Measurements from ENCODE around the gene LGR4.
A peak's percentile ranks its signal among the peaks of the same experiment; 100 is the strongest.
"Not testable (repeated sequence)": the region's sequence is repeated elsewhere in the genome, so short reads cannot be mapped to it uniquely, and the experiment has no call there.

The LGR4 gene

GRCh38 chr11:27472398-27473016 is at the start of gene LGR4:
Gene LGR4, minus strand, starts transcription at chr11:27472790. Its CDS starts 488 bp downstream, at chr11:27472302.
- peak; percentile 86 for DNase-seq (ENCODE audit: low read depth)

DNA sequence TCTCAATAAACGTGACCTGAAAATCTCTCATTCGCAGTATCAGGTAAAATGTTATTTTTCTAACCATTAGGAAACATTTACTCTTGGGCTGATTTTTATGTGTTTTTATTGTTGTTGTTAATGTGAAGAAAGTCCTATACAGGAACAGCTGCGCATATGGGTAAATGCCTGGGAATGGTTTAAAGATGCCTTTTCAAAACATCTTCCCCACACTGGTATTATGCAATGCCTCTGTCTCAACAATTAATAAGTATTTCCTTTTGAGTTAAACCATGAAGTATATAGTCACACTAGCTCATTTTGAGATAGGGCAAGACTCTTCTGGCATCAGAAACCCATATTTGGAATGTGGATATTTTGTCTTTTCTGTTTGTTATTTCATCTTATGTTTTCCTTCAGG is 47.6 kb upstream of the LGR4 start:
- no peak for DNase-seq (ENCODE audit: low read depth)

DNA sequence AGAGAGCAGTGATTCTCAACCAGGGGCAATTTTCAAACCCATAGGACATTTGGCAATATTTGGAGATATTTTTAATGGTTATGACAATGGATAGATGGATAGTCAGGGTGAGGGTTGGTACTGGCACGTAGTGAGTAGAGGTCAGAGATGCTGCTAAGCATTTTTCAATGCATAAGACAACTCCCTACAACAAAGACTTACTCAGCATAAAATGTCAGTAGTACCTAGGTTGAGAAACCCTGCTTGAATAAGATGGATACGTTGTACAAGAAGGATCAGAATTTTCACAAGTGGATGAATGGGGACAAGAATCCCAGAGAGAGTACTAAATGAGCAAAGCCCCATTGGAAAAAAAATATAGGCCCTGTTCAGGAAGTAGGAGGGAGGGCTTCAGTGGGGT is 45.9 kb upstream of the LGR4 start:
- no peak for DNase-seq (ENCODE audit: low read depth)

DNA sequence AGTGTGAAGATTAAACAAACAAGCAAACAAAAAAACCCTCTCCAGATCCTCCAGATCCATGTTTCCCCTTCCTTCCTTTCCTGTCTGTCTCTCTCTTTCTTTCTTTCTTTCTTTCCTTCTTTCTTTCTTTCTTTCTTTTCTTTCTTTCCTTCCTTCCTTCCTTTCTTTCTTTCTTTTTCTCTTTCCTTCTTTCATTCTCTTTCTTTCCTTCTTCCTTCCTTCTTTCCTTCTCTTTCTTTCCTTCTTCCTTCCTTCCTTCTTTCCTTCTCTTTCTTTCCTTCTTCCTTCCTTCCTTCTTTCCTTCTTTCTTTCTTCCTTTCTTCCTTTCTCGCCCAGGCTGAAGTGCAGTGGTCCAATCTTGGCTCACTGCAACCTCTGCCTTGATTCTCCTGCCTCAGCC is 44.9 kb upstream of the LGR4 start:
- DNase-seq (ENCODE audit: low read depth), result not testable (repeated sequence)

DNA sequence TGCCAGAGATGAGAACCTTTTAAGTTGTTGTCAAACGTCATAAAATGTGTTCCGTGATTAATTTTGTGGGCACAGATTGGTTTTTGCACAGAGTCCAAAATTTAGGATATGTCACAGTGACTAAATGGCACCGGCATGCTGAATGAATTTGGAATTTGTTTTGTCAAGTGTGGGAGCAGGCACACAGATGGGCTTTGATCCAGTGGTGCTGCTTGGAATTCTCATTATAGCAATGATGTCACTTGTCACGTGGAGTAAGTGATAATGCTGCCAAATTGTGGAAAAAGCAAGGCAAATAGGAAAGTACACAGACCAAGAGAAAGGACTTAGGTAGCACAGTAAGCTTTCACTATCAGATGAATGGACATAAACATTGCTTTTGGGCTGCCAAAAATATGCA is 42.0 kb upstream of the LGR4 start:
- no peak for DNase-seq (ENCODE audit: low read depth)

GRCh38 chr11:27514076-27514475 is 41.5 kb upstream of the LGR4 start:
- no peak for DNase-seq (ENCODE audit: low read depth)

DNA sequence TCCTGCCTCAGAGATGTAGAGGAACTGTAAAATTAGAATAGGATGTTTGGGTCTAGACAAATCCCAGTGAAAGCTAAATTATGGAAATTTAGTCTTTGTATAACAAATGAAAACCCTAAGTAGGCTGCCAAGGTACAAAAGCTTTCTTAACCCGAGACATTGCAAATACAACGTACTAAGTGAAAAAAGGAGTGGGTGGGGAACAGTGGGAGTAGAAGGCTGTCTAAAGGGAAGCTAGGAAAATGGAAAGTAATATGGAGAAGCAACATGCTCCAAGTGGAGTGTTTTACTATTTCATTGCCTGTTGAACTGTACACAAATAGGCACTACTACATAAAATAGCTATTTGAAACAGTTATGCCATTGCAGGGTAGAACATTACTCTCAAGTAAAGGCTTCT is 40.8 kb upstream of the LGR4 start:
- DNase-seq (ENCODE audit: low read depth), result no peak

DNA sequence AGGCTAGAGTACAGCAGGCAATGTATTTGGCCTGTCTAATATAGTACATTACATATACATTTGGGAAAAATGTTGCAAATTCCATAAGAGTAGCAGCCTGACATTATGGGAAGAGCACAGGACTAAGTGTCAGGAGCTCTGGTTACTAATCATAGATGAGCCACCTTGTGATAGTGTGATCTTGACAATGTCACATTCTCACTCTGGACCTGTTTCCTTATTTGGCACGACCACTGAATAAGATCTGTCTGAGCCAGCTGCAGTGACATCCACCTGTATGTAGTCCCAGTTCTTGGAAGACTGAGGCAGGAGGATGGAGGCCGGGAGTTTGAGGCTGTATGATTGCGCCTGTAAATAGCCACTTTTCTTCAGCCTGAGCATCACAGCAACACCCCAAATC is 39.6 kb upstream of the LGR4 start:
- DNase-seq (ENCODE audit: low read depth), result no peak

- no peak for DNase-seq (ENCODE audit: low read depth)
These were observed 37.3 kb upstream of the LGR4 start for GRCh38 chr11:27509908-27510307.

DNA sequence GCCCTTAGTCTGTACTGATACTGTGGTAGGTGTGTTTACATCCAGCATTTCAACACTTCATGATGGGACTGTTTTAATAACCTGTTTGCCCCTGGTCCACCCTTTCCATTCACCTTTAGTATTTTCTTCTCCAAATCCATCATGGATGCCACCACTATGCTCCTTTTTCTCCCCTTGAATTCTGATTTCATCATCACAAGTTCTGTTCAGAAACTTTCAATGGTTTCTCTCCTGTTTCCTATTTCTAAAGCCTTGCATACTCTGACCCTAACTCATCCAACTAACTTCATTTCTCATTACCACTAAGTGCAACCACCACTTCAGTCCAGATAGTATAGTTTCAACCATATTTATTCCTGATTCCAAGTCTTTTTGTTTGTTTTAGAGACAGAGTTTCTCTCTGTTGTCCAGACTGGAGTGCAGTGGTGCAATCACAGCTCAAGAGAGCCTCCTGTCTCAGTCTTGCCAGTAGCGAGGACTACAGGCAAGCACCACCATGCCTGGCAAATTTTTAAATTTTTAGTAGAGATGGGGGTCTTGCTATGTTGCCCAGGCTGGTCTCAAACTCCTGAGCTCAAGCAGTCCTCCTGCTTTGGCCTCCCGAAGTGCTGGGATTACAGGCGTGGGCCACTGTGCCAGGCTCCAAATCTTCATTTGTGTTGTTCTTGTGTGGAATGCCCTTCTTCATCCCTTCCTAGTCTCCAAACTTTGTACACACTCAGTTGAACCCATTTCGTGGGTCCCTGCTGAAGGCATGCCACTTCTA is 35.1 kb upstream of the LGR4 start:
- DNase-seq (ENCODE audit: low read depth), result no peak

- DNase-seq (ENCODE audit: low read depth), result peak; percentile 94
These were observed 33.9 kb upstream of the LGR4 start, which contains the start of gene LIN7C for GRCh38 chr11:27506200-27507182. Gene LIN7C, minus strand, starts transcription at chr11:27506769. Its CDS starts 17 bp downstream, at chr11:27506752.

GRCh38 chr11:27505781-27506180 is 33.2 kb upstream of the LGR4 start:
- no peak for DNase-seq (ENCODE audit: low read depth)

DNA sequence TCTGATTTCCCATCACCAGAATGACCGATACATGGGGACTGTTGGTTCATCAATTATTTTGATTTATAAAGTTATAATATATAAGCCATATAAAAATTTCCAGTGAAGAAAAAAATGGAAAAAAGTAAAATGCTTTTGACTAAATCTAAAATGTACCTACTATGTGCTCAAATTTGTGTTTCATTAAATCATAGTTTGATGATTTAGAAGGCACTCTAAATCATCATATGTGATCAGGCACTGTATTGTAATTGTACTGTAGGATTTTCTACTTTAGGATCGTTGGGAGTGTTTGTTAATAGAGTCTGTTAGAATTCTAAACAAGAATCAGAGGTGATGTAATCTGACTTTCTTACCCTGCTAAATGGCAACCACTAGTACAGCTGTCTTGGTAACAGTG is 31.6 kb upstream of the LGR4 start:
- no peak for DNase-seq (ENCODE audit: low read depth)

- no peak for DNase-seq (ENCODE audit: low read depth)
These were observed 28.5 kb upstream of the LGR4 start for GRCh38 chr11:27501100-27501499.

DNA sequence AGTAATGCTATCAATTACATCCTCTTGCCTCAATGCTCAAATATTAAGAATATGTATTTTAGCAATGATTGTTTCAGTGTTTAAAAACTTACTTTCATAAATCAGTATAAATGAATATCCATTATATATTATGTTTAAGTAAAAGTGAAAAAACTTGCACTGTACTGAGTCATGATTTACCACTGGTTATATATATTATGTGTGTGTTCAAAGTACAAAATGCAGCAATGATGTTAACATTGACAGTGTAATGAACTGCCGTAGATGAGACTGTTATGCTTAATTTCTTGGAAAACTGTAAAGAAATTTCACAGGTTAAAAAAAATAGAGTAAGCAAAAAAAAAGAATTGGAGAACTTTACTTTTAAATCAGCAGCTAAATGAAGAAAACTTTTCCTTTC is 25.3 kb upstream of the LGR4 start:
- DNase-seq (ENCODE audit: low read depth), result no peak

GRCh38 chr11:27497284-27497866 is 24.8 kb upstream of the LGR4 start:
- DNase-seq (ENCODE audit: low read depth), result peak; percentile 8

DNA sequence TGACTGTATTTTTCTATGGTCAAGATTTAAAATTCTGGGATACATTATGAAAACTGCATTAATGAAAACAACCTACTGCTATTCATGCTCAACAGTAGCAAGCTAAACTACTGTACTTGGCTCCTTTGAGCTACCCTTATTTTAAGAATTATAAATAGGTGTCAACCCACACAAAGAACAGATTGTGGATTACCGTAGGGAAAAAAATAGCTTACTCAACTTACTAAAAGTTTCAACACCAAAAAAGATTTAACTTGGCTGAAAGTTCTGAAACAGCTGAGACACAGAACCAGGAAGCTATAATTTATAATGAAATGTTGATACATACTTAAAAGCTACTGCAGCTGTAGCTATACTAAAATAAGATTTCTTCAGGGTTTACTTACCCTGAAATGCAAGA is 23.9 kb upstream of the LGR4 start:
- peak; percentile 15 for DNase-seq (ENCODE audit: low read depth)

GRCh38 chr11:27495710-27496300 is 23.2 kb upstream of the LGR4 start:
- no peak for DNase-seq (ENCODE audit: low read depth)

GRCh38 chr11:27489092-27489491 is 16.5 kb upstream of the LGR4 start:
- DNase-seq (ENCODE audit: low read depth), result no peak

DNA sequence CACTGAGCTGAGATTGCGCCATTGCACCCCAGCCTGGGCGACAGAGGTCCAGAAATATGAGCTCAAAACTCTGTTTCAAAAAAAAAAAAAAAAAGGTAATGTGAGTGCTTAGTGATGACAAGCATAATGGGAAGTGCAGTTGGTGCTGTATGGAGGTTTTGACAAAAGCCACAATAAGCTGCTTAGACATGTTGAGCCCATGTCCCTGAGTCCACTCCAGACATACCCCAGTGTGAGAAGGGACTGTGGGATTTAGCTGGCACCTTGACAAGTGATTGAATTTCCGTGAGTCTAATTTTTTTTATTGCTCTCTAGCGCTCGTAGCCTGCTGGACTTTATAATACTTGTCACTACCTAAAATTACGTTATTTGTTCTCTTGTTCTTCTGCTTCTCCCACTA is 15.1 kb upstream of the LGR4 start:
- DNase-seq (ENCODE audit: low read depth), result no peak

DNA sequence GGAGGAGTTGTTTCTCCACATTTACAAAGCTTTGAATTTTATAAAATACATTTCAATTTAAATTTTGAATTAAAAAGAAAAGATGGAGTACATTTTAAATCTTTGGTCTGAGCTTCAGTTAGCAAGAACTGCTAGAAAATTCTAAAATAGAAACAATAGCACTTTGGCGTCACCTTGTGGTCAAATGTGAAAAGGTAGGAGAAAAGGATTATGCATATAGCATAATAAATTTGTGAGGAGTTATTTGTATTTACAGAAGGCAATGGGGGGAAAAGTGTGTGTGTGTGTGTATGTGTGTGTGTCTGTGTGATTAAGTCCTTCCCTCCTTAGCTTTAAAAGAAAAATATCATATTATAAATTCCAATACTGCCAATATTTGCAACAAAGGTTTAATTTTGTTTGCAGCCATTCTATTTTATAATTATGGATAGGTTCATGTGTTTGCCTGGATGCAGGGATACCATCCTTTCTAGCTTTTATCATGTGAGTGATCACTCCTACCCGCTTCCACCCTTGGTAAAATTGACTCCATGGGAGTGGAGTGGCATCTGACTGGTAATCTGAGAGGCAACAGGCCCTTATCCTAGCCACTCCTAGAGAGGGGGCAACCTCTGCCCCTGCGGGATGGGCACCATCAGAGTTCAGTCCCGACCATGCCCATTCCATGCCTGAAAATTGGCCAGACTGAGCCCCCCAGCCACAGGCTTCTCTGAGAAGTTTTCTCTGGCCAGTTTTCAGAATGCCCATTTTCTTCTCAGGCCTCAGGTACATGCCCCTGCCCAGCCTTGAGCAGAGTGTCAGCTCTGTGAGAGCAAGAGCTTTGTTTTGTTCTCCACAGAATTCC is 13.6 kb upstream of the LGR4 start:
- DNase-seq (ENCODE audit: low read depth), result peak; percentile 39
